ENCODE data around the gene ICAM2.

The ICAM2 gene

DNA sequence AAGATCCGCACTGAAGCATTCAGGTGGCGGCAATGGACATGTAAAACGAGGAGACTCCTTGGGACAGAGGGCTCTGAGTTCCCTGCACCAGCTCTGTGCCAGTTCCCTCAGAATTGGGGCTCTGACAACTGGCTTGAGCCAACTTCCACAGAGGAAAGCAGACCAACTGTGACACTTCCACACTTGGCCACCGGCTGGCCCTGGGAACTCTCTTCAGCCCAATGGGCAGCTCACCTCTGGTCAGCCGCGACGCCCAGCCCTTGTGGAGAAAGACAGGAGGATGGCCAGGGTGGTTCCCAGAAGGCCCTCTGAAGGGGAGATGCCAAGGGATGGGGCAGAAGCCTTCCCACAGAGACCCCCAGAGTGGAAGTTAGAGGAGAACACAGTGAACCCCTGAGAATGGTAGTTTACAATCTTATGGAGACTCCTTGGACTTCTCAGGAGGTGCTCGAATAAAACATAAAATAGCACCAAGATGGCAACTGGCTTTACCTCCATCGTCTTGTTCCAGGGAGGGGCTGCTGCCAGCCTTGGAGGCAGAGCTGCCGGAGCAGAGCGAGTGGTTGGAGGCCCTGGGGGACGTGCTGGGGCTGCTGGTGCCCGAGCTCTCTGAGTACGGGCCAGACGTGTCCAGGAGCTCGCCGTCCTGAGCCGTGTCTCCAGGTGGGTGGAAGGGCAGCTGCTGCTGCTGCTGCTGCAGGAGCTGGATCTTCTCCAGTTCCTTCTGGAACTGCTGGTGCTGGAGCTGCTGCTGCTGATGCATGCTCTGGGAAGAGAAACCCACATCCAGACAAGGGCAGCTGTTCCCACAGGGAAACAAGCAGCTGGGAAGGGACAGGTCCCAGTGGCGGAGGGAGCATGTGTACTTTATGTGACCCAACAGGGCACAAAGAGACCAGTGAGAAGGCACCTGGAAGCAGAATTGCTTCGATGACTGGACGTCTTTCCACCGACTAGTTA lies 35.0 kb upstream of the ICAM2 start:
- Histone ChIP-seq H3K9me2 (replicated peaks; ENCODE audit: control insufficient read depth, low read length) (no peaks in the 10 kb centered on the region), H4K20me1 (ENCODE audit: control insufficient read depth, insufficient read depth, low read depth, low read length) (no peaks in the 10 kb centered on the region), H3K79me2 (ENCODE audit: control insufficient read depth, low read length) (no peaks in the 10 kb centered on the region), H3K4me1 (ENCODE audit: control insufficient read depth, low read length) (0 out of 2 replicates have a peak, but pooled peaks cover 4% of the 10 kb centered on the region), H3K4me2 (ENCODE audit: low read length) (no peak overlapping the region), H3K27me3 (ENCODE audit: control insufficient read depth, low read length) (no peaks in the 10 kb centered on the region), H3F3A (ENCODE audit: control insufficient read depth, insufficient read depth) (no peaks in the 10 kb centered on the region), H3K36me3 (ENCODE audit: control insufficient read depth, low read length) (no peaks in the 10 kb centered on the region), H3K9me3 (ENCODE audit: control insufficient read depth, insufficient read depth, low read length) (no peaks in the 10 kb centered on the region), H3K27ac (ENCODE audit: low read depth, low read length) (no peak overlapping the region), H3K4me3 (ENCODE audit: low read length) (no peak overlapping the region)
- TF ChIP-seq, protein P1, sequence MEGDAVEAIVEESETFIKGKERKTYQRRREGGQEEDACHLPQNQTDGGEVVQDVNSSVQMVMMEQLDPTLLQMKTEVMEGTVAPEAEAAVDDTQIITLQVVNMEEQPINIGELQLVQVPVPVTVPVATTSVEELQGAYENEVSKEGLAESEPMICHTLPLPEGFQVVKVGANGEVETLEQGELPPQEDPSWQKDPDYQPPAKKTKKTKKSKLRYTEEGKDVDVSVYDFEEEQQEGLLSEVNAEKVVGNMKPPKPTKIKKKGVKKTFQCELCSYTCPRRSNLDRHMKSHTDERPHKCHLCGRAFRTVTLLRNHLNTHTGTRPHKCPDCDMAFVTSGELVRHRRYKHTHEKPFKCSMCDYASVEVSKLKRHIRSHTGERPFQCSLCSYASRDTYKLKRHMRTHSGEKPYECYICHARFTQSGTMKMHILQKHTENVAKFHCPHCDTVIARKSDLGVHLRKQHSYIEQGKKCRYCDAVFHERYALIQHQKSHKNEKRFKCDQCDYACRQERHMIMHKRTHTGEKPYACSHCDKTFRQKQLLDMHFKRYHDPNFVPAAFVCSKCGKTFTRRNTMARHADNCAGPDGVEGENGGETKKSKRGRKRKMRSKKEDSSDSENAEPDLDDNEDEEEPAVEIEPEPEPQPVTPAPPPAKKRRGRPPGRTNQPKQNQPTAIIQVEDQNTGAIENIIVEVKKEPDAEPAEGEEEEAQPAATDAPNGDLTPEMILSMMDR (IDR thresholded peaks at IDR 0.05; ENCODE audit: low read depth, low read length, poor library complexity, severe bottlenecking): no peak
- TF ChIP-seq EZH2phosphoT487 (IDR thresholded peaks at IDR 0.05; ENCODE audit: borderline replicate concordance, low read length): no peak

GRCh38 chr17:64054304-64054703 lies 33.9 kb upstream of the ICAM2 start:
- no peaks in the 10 kb centered on the region for H3K9me3 ChIP-seq (ENCODE audit: control insufficient read depth, insufficient read depth, low read length)
- H3K27ac ChIP-seq (ENCODE audit: low read depth, low read length): no peak overlapping the region
- H3K9me2 ChIP-seq (replicated peaks; ENCODE audit: control insufficient read depth, low read length): no peaks in the 10 kb centered on the region
- H3F3A ChIP-seq (ENCODE audit: control insufficient read depth, insufficient read depth): no peaks in the 10 kb centered on the region
- H4K20me1 ChIP-seq (ENCODE audit: control insufficient read depth, insufficient read depth, low read depth, low read length): no peaks in the 10 kb centered on the region
- no peak overlapping the region for H3K4me3 ChIP-seq (ENCODE audit: low read length)
- H3K36me3 ChIP-seq (ENCODE audit: control insufficient read depth, low read length): no peaks in the 10 kb centered on the region
- H3K4me2 ChIP-seq (ENCODE audit: low read length): no peak overlapping the region
- no peaks in the 10 kb centered on the region for H3K4me1 ChIP-seq (ENCODE audit: control insufficient read depth, low read length)
- H3K79me2 ChIP-seq (ENCODE audit: control insufficient read depth, low read length): no peaks in the 10 kb centered on the region
- H3K27me3 ChIP-seq (ENCODE audit: control insufficient read depth, low read length): no peaks in the 10 kb centered on the region
- TF ChIP-seq, protein P1 (IDR thresholded peaks at IDR 0.05; ENCODE audit: low read depth, low read length, poor library complexity, severe bottlenecking): no peak
- no peak for TF ChIP-seq EZH2phosphoT487 (IDR thresholded peaks at IDR 0.05; ENCODE audit: borderline replicate concordance, low read length)

DNA sequence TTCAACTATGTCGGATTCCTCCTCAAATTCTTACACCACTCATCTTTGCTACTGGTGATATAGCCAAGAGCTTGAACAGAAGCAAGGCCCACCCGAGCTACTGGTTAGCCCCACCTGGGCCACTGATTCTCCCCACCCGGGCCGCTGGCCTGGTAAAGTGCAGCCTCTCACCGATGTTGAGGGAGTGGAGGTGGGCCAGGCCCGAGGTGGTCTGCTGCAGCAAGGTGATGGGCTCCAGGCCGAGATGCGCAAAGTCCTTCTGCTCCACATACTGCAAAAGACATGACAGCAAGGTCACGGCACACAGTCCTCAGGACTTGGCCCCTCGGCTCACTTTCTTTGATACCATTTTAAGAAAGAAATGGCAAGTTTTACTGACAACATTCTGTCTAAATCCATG lies 32.7 kb upstream of the ICAM2 start:
- Histone ChIP-seq H3K27ac (ENCODE audit: low read depth, low read length) (no peak overlapping the region), H3K36me3 (ENCODE audit: control insufficient read depth, low read length) (no peaks in the 10 kb centered on the region), H3K4me1 (ENCODE audit: control insufficient read depth, low read length) (no peaks in the 10 kb centered on the region), H3K9me2 (replicated peaks; ENCODE audit: control insufficient read depth, low read length) (no peaks in the 10 kb centered on the region), H3K9me3 (ENCODE audit: control insufficient read depth, insufficient read depth, low read length) (no peaks in the 10 kb centered on the region), H3K4me3 (ENCODE audit: low read length) (no peak overlapping the region), H4K20me1 (ENCODE audit: control insufficient read depth, insufficient read depth, low read depth, low read length) (no peaks in the 10 kb centered on the region), H3K27me3 (ENCODE audit: control insufficient read depth, low read length) (no peaks in the 10 kb centered on the region), H3F3A (ENCODE audit: control insufficient read depth, insufficient read depth) (no peaks in the 10 kb centered on the region), H3K4me2 (ENCODE audit: low read length) (no peak overlapping the region), H3K79me2 (ENCODE audit: control insufficient read depth, low read length) (no peaks in the 10 kb centered on the region)
- TF ChIP-seq EZH2phosphoT487 (IDR thresholded peaks at IDR 0.05; ENCODE audit: borderline replicate concordance, low read length): no peak
- TF ChIP-seq, protein P1 (IDR thresholded peaks at IDR 0.05; ENCODE audit: low read depth, low read length, poor library complexity, severe bottlenecking): no peak
